Astrocyte (in vitro differentiated cells and primary cell): ENCODE results near the gene OR2AJ1. TPM values are rescaled to one million over a fixed set of nuclear protein-coding genes. Genes with fewer than 3 reads are reported as not detected.

Source experiments
- DNase-seq: peaks from one replicate; pipeline ENCODE4 v3.0.0-alpha.2; 2010; ENCODE audit warnings: low read depth
- FAIRE-seq: peaks from 2 replicates; lab custom pipeline; 2011; peaks lifted over from hg19 to GRCh38; lab: Jason Lieb, UNC
- H2AFZ ChIP-seq: 2 replicates; pipeline ENCODE4 v1.6.0; 2012; ENCODE audit warnings: low read depth, low read length, inconsistent platforms
- H3K27ac ChIP-seq: 2 replicates; pipeline ENCODE4 v1.5.1; 2011; ENCODE audit warnings: low read depth, low read length, inconsistent platforms
- H3K27me3 ChIP-seq: 2 replicates; pipeline ENCODE4 v1.6.0; 2011; ENCODE audit warnings: low read length, inconsistent platforms; ENCODE audit not compliant: insufficient read depth
- H3K36me3 ChIP-seq: 2 replicates; pipeline ENCODE4 v1.5.1; 2011; ENCODE audit warnings: low read length, inconsistent platforms; ENCODE audit not compliant: insufficient read depth
- H3K4me1 ChIP-seq: 2 replicates; pipeline ENCODE4 v1.5.1; 2011; ENCODE audit warnings: low read length, inconsistent platforms; ENCODE audit not compliant: insufficient read depth
- H3K4me2 ChIP-seq: 2 replicates; pipeline ENCODE4 v1.6.0; 2012; ENCODE audit warnings: low read length, inconsistent platforms
- H3K4me3 ChIP-seq: 2 replicates; pipeline ENCODE4 v1.5.1; 2011; ENCODE audit warnings: low read depth, mild to moderate bottlenecking, low read length, inconsistent platforms; ENCODE audit not compliant: insufficient read depth
- H3K79me2 ChIP-seq: 2 replicates; pipeline ENCODE4 v1.6.0; 2012; ENCODE audit warnings: mild to moderate bottlenecking, low read length, inconsistent platforms; ENCODE audit not compliant: insufficient read depth
- H3K9ac ChIP-seq: 2 replicates; pipeline ENCODE4 v1.6.0; 2012; ENCODE audit warnings: mild to moderate bottlenecking, low read length, inconsistent platforms
- H3K9me3 ChIP-seq: 2 replicates; pipeline ENCODE4 v1.5.1; 2012; ENCODE audit warnings: low read depth, mild to moderate bottlenecking, low read length, inconsistent platforms; ENCODE audit not compliant: insufficient read depth
- H4K20me1 ChIP-seq: 2 replicates; pipeline ENCODE4 v1.6.0; 2012; ENCODE audit warnings: low read length, inconsistent platforms; ENCODE audit not compliant: insufficient read depth
- H3K27ac Mint-ChIP-seq: one replicate; pipeline ENCODE4 v1.8.0; 2021; ENCODE audit warnings: mild to moderate bottlenecking, mixed read lengths; ENCODE audit not compliant: unreplicated experiment
- H3K27me3 Mint-ChIP-seq: one replicate; pipeline ENCODE4 v1.8.0; 2021; ENCODE audit warnings: low read depth, mixed read lengths; ENCODE audit not compliant: unreplicated experiment
- H3K36me3 Mint-ChIP-seq: one replicate; pipeline ENCODE4 v1.8.0; 2021; ENCODE audit warnings: low read depth, mixed read lengths; ENCODE audit not compliant: unreplicated experiment
- H3K4me1 Mint-ChIP-seq: one replicate; pipeline ENCODE4 v1.8.0; 2021; ENCODE audit warnings: low read depth, mixed read lengths; ENCODE audit not compliant: unreplicated experiment
- H3K4me3 Mint-ChIP-seq: one replicate; pipeline ENCODE4 v1.8.0; 2021; ENCODE audit warnings: mild to moderate bottlenecking, moderate library complexity, mixed read lengths; ENCODE audit not compliant: unreplicated experiment
- H3K9me3 Mint-ChIP-seq: one replicate; pipeline ENCODE4 v1.8.0; 2021; ENCODE audit warnings: mild to moderate bottlenecking, mixed read lengths; ENCODE audit not compliant: unreplicated experiment
- CTCF ChIP-seq: IDR thresholded peaks from 2 replicates; pipeline ENCODE4 v1.5.1; 2011; ENCODE audit warnings: low read depth, mild to moderate bottlenecking, inconsistent platforms, low read length, moderate library complexity; ENCODE audit not compliant: insufficient read depth
- EZH2 ChIP-seq: IDR thresholded peaks from 2 replicates; pipeline ENCODE4 v1.6.1; 2012; ENCODE audit warnings: mild to moderate bottlenecking, low read length, inconsistent platforms; ENCODE audit not compliant: insufficient read depth
- total RNA-seq: library from RNA; stranded (reverse); gene quantifications from 2 replicates; pipeline ENCODE4 v1.2.1, GENCODE V29; 2021

The OR2AJ1 gene
- total RNA-seq, 1 donor from 2014 or later, result not detected

GRCh38 chr1:247964933-247965332, 40.2 kb downstream of the OR2AJ1 start, which contains the start of gene OR2AK2:
Gene OR2AK2, plus strand, starts transcription at chr1:247965233. Its CDS starts 144 bp downstream, at chr1:247965377.
- no peaks in the 10 kb centered on the region for H3K9me3 ChIP-seq
- H3K27me3 ChIP-seq, result no peaks in the 10 kb centered on the region
- no peaks in the 10 kb centered on the region for H3K36me3 ChIP-seq
- H3K9ac ChIP-seq, result no peak within 1 kb of the TSS
- DNase-seq, result no peak
- H4K20me1 ChIP-seq, result no peaks in the 10 kb centered on the region
- Mint-ChIP-seq H3K4me1 (no peaks in the 10 kb centered on the region), H3K9me3 (peaks cover 5% of the 10 kb centered on the region), H3K27me3 (no peaks in the 10 kb centered on the region), H3K4me3 (no peak within 1 kb of the TSS), H3K27ac (no peak within 1 kb of the TSS), H3K36me3 (no peaks in the 10 kb centered on the region)
- no peak within 1 kb of the TSS for H3K27ac ChIP-seq
- H2AFZ ChIP-seq, result no peak within 1 kb of the TSS
- no peak within 1 kb of the TSS for H3K4me3 ChIP-seq
- no peaks in the 10 kb centered on the region for H3K79me2 ChIP-seq
- no peak within 1 kb of the TSS for H3K4me2 ChIP-seq
- no peak for FAIRE-seq
- TF ChIP-seq EZH2, result no peak
- no peak for TF ChIP-seq CTCF
- H3K4me1 ChIP-seq, result no peaks in the 10 kb centered on the region

GRCh38 chr1:247966532-247967204, 42.0 kb downstream of the OR2AJ1 start:
- H3K27ac ChIP-seq, result no peak overlapping the region
- Mint-ChIP-seq H3K4me1 (no peaks in the 10 kb centered on the region), H3K9me3 (peaks cover 5% of the 10 kb centered on the region), H3K27me3 (no peaks in the 10 kb centered on the region), H3K27ac (no peak overlapping the region), H3K4me3 (no peak overlapping the region), H3K36me3 (no peaks in the 10 kb centered on the region)
- no peak for FAIRE-seq
- H3K4me1 ChIP-seq, result no peaks in the 10 kb centered on the region
- TF ChIP-seq CTCF (no peak), EZH2 (no peak)
- H3K27me3 ChIP-seq, result no peaks in the 10 kb centered on the region
- H3K36me3 ChIP-seq, result no peaks in the 10 kb centered on the region
- no peak overlapping the region for H3K4me3 ChIP-seq
- H3K79me2 ChIP-seq, result no peaks in the 10 kb centered on the region
- H2AFZ ChIP-seq, result no peak overlapping the region
- no peak for DNase-seq
- H3K4me2 ChIP-seq, result no peak overlapping the region
- no peaks in the 10 kb centered on the region for H3K9me3 ChIP-seq
- H4K20me1 ChIP-seq, result no peaks in the 10 kb centered on the region
- H3K9ac ChIP-seq, result no peak overlapping the region

Other genes with a start within 250 kb of the OR2AJ1 start
- not detected in 2 replicates for gene OR13G1, start 245.2 kb upstream of the OR2AJ1 start, total RNA-seq
- gene OR6F1, start 208.2 kb upstream of the OR2AJ1 start, total RNA-seq, result not detected in 2 replicates
- gene OR14K1, start 186.3 kb upstream of the OR2AJ1 start, total RNA-seq, result not detected in 2 replicates
- gene OR14A2, start 176.7 kb upstream of the OR2AJ1 start, total RNA-seq, result not detected in 2 replicates
- not detected in 2 replicates for gene OR1C1, start 164.3 kb upstream of the OR2AJ1 start, total RNA-seq
- not detected in 2 replicates for gene OR14A16, start 100.8 kb upstream of the OR2AJ1 start, total RNA-seq
- not detected in 2 replicates for gene OR11L1, start 83.0 kb upstream of the OR2AJ1 start, total RNA-seq
- 20.6 and 31.0 TPM in 2 replicates for gene TRIM58, start 67.7 kb upstream of the OR2AJ1 start, total RNA-seq
- gene OR2W3, start 29.3 kb upstream of the OR2AJ1 start, total RNA-seq, result 4.0 and 5.9 TPM in 2 replicates
- gene OR2T8, start 4.6 kb upstream of the OR2AJ1 start, total RNA-seq, result not detected in 2 replicates
- not detected in 2 replicates for gene OR2L8, start 24.0 kb downstream of the OR2AJ1 start, total RNA-seq
- not detected in 2 replicates for gene OR2AK2, start 40.3 kb downstream of the OR2AJ1 start, total RNA-seq
- gene OR2L5, start 88.8 kb downstream of the OR2AJ1 start, total RNA-seq, result not detected in 2 replicates
- gene OR2L2, start 105.2 kb downstream of the OR2AJ1 start, total RNA-seq, result not detected in 2 replicates
- gene OR2L3, start 121.9 kb downstream of the OR2AJ1 start, total RNA-seq, result not detected in 2 replicates
- not detected in 2 replicates for gene OR2L13, start 170.3 kb downstream of the OR2AJ1 start, total RNA-seq
- gene OR2M5, start 220.3 kb downstream of the OR2AJ1 start, total RNA-seq, result not detected in 2 replicates
- gene OR2M2, start 249.9 kb downstream of the OR2AJ1 start, total RNA-seq, result not detected in 2 replicates